ENCODE results near the gene ACKR2. TPM values are rescaled to one million over a fixed set of nuclear protein-coding genes. Genes with fewer than 3 reads are reported as not detected.
A peak's percentile ranks its signal among the peaks of the same experiment; 100 is the strongest.

Gene ACKR2
- total RNA-seq, 1 experiment from 2014 or later = 0.76 TPM

- intact Hi-C loops (cut with micrococcal nuclease) = loop anchor here (1.0 to 2.0 kb wide), 3 partner anchors 50 to 100 kb away; no protein-coding TSS in a partner anchor
- Histone ChIP-seq H3K4me2 (ENCODE audit: low read length) (no peak overlapping the region), H3K4me3 (replicated peaks in 1 of 2; ENCODE audit: low read depth in 1 of 2, low read length in 2 of 2) (no peak overlapping the region), H3K9me2 (ENCODE audit: insufficient read depth) (no peaks in the 10 kb centered on the region), H3K27ac (ENCODE audit: low read depth, low read length) (no peak overlapping the region), H4K20me1 (ENCODE audit: insufficient read depth) (no peaks in the 10 kb centered on the region), H3K9ac (ENCODE audit: low read length) (no peak overlapping the region), H3K9me3 (ENCODE audit: control insufficient read depth in 1 of 2, insufficient read depth in 1 of 2, low read depth in 1 of 2, low read length in 2 of 2) (no peaks in the 10 kb centered on the region), H3K4me1 (ENCODE audit: control insufficient read depth in 1 of 2, insufficient read depth in 2 of 2, low read length in 2 of 2) (no peaks in the 10 kb centered on the region), H3K36me3 (ENCODE audit: control insufficient read depth in 1 of 2, insufficient read depth in 2 of 2, low read length in 2 of 2) (peaks cover 0 to 17% of the 10 kb centered on the region in 2 experiments; a peak in 2 of 4 replicates), H2AFZ (ENCODE audit: low read depth, low read length, poor library complexity, severe bottlenecking) (no peak overlapping the region), H3K79me2 (ENCODE audit: insufficient read depth, low read length) (peaks cover 11% of the 10 kb centered on the region; the same call in 1 of the 2 replicates), H3K27me3 (ENCODE audit: insufficient read depth, low read length) (no peaks in the 10 kb centered on the region)
- CTCF ChIA-PET = no interaction called here
- RAD21 ChIA-PET (ENCODE audit: low non-redundant PET in 1 of 2, low total read pairs in 2 of 2, uncharacterized antibody in 2 of 2, unreplicated experiment in 2 of 2) = no interaction called here
- ATAC-seq = peak; percentile 88
- POLR2A ChIA-PET = no interaction called here
- peak; percentile 54 for DNase-seq (ENCODE audit: low read depth, low spot score)
- BruUV-seq (replicated peaks) = no TSS peak
- TF ChIP-seq ELF1 (IDR thresholded peaks at IDR 0.05; ENCODE audit: borderline replicate concordance, low read depth) (no peak), JUND (IDR thresholded peaks at IDR 0.05) (no peak), ATF3 (IDR thresholded peaks at IDR 0.05) (no peak), CTCF (IDR thresholded peaks at IDR 0.05 in 2 of 3, conservative IDR thresholded peaks at IDR 0.05 in 1 of 3; ENCODE audit: borderline replicate concordance in 1 of 3, insufficient read depth in 1 of 3, low read depth in 2 of 3, low read length in 2 of 3) (peak; percentile 71 to 78 (median 73); a peak in 5 of 6 replicates), REST (IDR thresholded peaks at IDR 0.05; ENCODE audit: low read depth) (no peak), SRF (IDR thresholded peaks at IDR 0.05; ENCODE audit: low read depth) (no peak), POLR2AphosphoS5 (IDR thresholded peaks at IDR 0.05; ENCODE audit: low read depth, low read length) (no peak), RAD21 (IDR thresholded peaks at IDR 0.05; ENCODE audit: low read depth) (peak; percentile 74), CEBPB (IDR thresholded peaks at IDR 0.05; ENCODE audit: low read depth) (0 out of 2 replicates have a peak, but pooled peaks have one; percentile 11), EZH2 (IDR thresholded peaks at IDR 0.05) (no peak)
Observed at GRCh38 chr3:42780892-42781700, 28.1 kb upstream of the ACKR2 start.
